A673 (cell line): Measurements from ENCODE around the gene NPPA.

Experiments used
- EZH2 ChIP-seq: fragments of 200-600 bp; sonication (generic); IDR thresholded peaks from 2 replicates; pipeline ENCODE4 v1.6.1; 2017; ENCODE audit warnings: borderline replicate concordance, low read depth, mild to moderate bottlenecking, mixed read lengths, antibody characterized with exemption, low read length; ENCODE audit not compliant: poor library complexity, severe bottlenecking
- TF ChIP-seq, protein P1 (sequence below): fragments of 300-800, 200-600 bp; sonication (generic); conservative IDR thresholded peaks from 2 replicates; pipeline ENCODE4 v1.5.1; 2017; ENCODE audit warnings: low read depth, mild to moderate bottlenecking, antibody characterized with exemption, low read length, moderate library complexity, mixed read lengths

DNA sequence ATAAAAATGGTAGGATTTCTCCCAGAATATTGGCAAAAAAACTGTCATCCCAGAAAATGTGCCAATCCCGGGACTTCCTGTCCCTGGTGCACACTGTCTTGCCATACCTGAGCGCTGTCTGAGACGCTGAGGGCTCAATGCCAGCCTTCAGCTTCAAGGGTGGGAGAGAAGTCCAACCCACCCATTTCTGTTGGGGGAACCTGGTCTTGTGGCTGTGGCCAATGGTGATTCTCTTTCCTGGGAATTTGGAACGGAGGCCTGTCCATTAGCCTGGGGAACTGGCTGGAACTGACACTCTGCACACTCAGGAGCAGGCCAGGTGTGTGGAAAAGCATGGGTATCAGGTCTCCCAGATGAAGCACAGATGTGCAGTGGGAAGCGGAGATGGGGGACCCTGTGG lies 48.5 kb downstream of the NPPA start:
- TF ChIP-seq, protein P1, sequence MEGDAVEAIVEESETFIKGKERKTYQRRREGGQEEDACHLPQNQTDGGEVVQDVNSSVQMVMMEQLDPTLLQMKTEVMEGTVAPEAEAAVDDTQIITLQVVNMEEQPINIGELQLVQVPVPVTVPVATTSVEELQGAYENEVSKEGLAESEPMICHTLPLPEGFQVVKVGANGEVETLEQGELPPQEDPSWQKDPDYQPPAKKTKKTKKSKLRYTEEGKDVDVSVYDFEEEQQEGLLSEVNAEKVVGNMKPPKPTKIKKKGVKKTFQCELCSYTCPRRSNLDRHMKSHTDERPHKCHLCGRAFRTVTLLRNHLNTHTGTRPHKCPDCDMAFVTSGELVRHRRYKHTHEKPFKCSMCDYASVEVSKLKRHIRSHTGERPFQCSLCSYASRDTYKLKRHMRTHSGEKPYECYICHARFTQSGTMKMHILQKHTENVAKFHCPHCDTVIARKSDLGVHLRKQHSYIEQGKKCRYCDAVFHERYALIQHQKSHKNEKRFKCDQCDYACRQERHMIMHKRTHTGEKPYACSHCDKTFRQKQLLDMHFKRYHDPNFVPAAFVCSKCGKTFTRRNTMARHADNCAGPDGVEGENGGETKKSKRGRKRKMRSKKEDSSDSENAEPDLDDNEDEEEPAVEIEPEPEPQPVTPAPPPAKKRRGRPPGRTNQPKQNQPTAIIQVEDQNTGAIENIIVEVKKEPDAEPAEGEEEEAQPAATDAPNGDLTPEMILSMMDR, result no peak
- no peak for TF ChIP-seq EZH2
